Testis (tissue), 3 donors: ENCODE data around the gene OBSCN. TPM values are rescaled to one million over a fixed set of nuclear protein-coding genes. Genes with fewer than 3 reads are reported as not detected.

Experiments
- DNase-seq: peaks from one replicate; pipeline ENCODE4 v3.0.0-alpha.2; 2019
- H3K27ac ChIP-seq, 2 donors: fragments of 200-600 bp; sonication (generic); one replicate each; pipeline ENCODE4 v1.5.1; 2019
- H3K27me3 ChIP-seq: fragments of 200-600 bp; sonication (generic); one replicate; pipeline ENCODE4 v1.5.1; 2019
- H3K36me3 ChIP-seq: fragments of 200-600 bp; sonication (generic); one replicate; pipeline ENCODE4 v1.5.1; 2017; ENCODE audit warnings: low read depth; ENCODE audit errors: missing control alignments
- H3K4me1 ChIP-seq: fragments of 200-600 bp; sonication (generic); one replicate; pipeline ENCODE4 v1.5.1; 2019
- H3K4me3 ChIP-seq, 2 donors: fragments of 200-600 bp; sonication (generic); one replicate each; pipeline ENCODE4 v1.5.1; 2017 to 2019
- H3K9me3 ChIP-seq: fragments of 200-600 bp; sonication (generic); one replicate; pipeline ENCODE4 v1.5.1; 2017
- POLR2A ChIP-seq: fragments of 450-650 bp; IDR thresholded peaks from one replicate; pipeline ENCODE4 v1.6.1; 2017; ENCODE audit warnings: antibody characterized with exemption, mild to moderate bottlenecking, moderate library complexity
- WGBS, 2 donors: methylation state at CpG; one replicate each; pipeline ENCODE4 v1.1.5; 2018; 5-methylcytosine and 5-hydroxymethylcytosine counted together
- intact Hi-C: fragments of 100-400 bp; cut with DNase I; formaldehyde crosslinking; loops from one replicate; pipeline ENCODE4 v1.15.1; 2023; ENCODE audit warnings: low total_unique reads
- polyA plus RNA-seq: library from polyadenylated mRNA; stranded (reverse); fragments of 350-450 nt; fragmentation: Illumina TruSeq; extraction: RNeasy Lipid Tissue Mini Kit (QIAGEN cat#74804); gene quantifications from one replicate; pipeline ENCODE4 v1.2.3, GENCODE V29; 2014; ENCODE audit warnings: low read depth, low replicate concordance; ENCODE audit not compliant: insufficient read depth
- total RNA-seq, 2 donors: library from RNA; depleted of rRNA; stranded (reverse); fragments of >200 nt; gene quantifications; one replicate each; pipeline ENCODE4 v1.2.3, GENCODE V29; 2016
- TF ChIP-seq, protein P1 (sequence below), 3 experiments: fragments of 450-650 bp in 2 of 3; fragments of 200-600 bp in 1 of 3; sonication (generic) in 1 of 3; IDR thresholded peaks; one replicate each; pipeline ENCODE4 v1.5.1; 2016 to 2019; ENCODE audit warnings: antibody characterized with exemption in 3 of 3, mild to moderate bottlenecking in 2 of 3, moderate library complexity in 1 of 3

Gene OBSCN
- total and polyA plus RNA-seq, 3 donors from 2014 or later = 8.3 to 30.0 (median 28.6) TPM

DNA sequence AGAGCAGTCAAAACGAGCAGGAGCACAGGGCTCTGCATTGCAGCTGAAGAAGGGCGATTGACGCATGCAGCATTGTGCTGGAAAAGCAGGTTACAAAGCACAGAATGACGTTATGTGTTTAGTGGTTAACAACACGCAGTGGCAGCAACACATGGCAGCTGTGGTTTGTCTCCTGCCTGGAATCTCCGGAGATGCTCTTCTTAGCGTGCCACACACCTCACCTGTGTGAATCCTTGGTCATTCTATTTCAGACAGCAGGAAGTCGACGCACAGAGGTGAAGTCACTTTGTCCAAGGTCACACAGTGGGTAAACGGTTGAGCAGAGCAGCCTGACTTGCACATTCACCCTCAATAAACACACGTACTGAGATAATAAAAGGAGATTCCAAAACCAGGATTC, 14.7 kb downstream of the OBSCN start:
- WGBS, 2 donors = 82 to 87% methylated on average over 11 of the region's 11 CpGs
- Histone ChIP-seq H3K4me1 (no peaks in the 10 kb centered on the region), H3K27me3 (no peaks in the 10 kb centered on the region), H3K27ac (no peak overlapping the region), H3K9me3 (no peaks in the 10 kb centered on the region), H3K36me3 (no peaks in the 10 kb centered on the region), H3K4me3 (no peak overlapping the region)
- intact Hi-C loops = no loop called here
- no peak for DNase-seq
- TF ChIP-seq POLR2A = no peak
- TF ChIP-seq, protein P1, sequence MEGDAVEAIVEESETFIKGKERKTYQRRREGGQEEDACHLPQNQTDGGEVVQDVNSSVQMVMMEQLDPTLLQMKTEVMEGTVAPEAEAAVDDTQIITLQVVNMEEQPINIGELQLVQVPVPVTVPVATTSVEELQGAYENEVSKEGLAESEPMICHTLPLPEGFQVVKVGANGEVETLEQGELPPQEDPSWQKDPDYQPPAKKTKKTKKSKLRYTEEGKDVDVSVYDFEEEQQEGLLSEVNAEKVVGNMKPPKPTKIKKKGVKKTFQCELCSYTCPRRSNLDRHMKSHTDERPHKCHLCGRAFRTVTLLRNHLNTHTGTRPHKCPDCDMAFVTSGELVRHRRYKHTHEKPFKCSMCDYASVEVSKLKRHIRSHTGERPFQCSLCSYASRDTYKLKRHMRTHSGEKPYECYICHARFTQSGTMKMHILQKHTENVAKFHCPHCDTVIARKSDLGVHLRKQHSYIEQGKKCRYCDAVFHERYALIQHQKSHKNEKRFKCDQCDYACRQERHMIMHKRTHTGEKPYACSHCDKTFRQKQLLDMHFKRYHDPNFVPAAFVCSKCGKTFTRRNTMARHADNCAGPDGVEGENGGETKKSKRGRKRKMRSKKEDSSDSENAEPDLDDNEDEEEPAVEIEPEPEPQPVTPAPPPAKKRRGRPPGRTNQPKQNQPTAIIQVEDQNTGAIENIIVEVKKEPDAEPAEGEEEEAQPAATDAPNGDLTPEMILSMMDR (IDR thresholded peaks at IDR 0.05) = no peak

DNA sequence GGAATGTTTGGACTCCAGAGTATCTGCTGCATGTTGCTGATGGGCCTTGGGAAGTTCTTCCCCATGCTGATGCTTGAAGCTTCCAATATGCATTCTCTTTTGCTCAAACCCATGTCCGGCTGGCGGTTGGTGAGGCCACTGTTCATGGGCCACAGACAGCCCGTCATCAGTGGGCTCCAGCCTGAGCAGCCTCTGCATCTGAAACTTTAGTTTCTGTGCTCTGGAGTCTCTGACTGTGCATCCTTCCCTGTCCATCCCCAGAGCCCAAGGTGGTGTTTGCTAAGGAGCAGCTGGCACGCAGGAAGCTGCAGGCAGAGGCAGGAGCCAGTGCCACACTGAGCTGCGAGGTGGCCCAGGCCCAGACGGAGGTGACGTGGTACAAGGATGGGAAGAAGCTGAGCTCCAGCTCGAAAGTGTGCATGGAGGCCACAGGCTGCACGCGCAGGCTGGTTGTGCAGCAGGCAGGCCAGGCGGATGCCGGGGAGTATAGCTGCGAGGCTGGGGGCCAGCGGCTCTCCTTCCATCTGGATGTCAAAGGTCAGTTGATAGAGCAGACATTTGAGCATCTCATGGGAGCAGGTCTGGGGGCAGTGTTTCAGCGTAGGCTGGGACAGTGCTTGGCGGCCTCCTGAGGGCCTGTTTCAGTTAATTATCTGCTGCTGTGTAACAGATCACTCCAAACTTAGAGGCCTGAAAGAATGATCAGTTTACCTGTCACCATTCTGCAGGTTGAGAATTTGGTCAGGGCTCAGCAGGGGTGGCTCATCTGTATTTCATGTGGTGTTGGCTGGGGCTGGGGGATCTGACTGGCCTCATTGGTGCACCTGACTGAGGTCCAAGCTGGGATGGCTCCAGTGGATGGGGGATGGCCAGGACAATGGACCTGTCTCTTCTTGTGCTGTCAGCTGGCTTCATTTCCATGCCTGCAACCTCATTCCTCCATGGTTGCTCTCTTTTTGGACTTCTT, 16.6 kb downstream of the OBSCN start:
- no peak for DNase-seq
- WGBS, 2 donors = 90 to 99% methylated on average over 14 to 16 of the region's 16 CpGs

DNA sequence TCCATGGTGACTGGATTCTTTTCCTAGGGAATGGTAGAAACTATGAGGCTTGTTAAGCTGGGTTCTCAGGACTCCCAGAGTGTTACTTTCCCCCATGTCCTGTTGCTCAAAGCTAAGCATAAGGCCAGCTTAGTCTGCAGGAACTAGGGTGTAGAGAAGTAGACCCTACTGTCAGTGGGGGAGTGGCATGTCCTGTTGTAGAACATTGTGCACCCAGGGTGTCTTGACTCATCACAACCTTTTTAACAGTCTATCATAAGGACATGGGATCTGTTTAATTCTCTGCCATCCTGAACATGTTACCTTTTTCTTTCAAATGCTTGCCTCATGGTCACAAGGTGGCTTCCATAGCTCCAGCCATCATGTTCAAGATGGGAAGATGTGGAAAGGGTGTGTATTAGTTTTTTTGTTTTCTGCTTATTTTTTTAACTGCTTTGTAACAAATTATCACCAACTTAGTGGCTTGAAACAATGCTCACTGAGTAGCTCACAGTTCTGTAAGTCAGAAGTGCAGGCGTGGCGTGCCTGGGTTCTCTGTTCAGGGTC, 17.4 kb downstream of the OBSCN start:
- WGBS, 2 donors = 0 to 99% methylated on average over 2 of the region's 2 CpGs
- H3K27me3 ChIP-seq = no peaks in the 10 kb centered on the region
- H3K36me3 ChIP-seq = no peaks in the 10 kb centered on the region
- TF ChIP-seq, protein P1 (IDR thresholded peaks at IDR 0.05) = no peak
- TF ChIP-seq POLR2A = no peak
- no peak overlapping the region for H3K27ac ChIP-seq
- H3K4me3 ChIP-seq = no peak overlapping the region
- H3K4me1 ChIP-seq = no peaks in the 10 kb centered on the region
- H3K9me3 ChIP-seq = no peaks in the 10 kb centered on the region
- intact Hi-C loops = no loop called here
- no peak for DNase-seq

More for the DNA sequence above, 16.6 kb downstream of the OBSCN start:
- TF ChIP-seq POLR2A = no peak
- TF ChIP-seq, protein P1 (IDR thresholded peaks at IDR 0.05) = no peak
- Histone ChIP-seq H3K36me3 (no peaks in the 10 kb centered on the region), H3K9me3 (no peaks in the 10 kb centered on the region), H3K4me3 (no peak overlapping the region), H3K27ac (no peak overlapping the region), H3K4me1 (no peaks in the 10 kb centered on the region), H3K27me3 (no peaks in the 10 kb centered on the region)
- intact Hi-C loops = no loop called here

DNA sequence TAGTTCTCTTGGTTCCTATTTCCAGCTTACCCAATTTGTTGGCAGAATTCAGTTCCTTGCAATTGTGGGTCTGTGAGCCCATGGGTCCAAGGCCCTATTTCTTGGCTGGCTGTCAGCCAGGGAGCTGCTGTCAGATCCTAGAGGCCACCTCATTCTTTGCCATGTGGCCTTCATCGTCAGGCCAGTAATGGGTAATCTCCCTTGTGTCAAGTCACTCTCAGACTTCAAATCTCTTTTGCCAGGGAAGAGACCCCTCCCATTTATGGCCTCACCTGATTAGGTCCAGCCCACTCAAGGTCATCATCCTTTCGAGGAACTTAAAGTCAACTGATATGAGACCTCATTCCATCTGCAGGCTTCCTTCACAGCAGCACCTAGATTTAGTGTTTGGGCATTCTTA, 17.9 kb downstream of the OBSCN start:
- no peaks in the 10 kb centered on the region for H3K9me3 ChIP-seq
- H3K27ac ChIP-seq = no peak overlapping the region
- H3K36me3 ChIP-seq = no peaks in the 10 kb centered on the region
- no peak for DNase-seq
- H3K27me3 ChIP-seq = no peaks in the 10 kb centered on the region
- TF ChIP-seq POLR2A = no peak
- TF ChIP-seq, protein P1 (IDR thresholded peaks at IDR 0.05) = no peak
- intact Hi-C loops = no loop called here
- H3K4me1 ChIP-seq = no peaks in the 10 kb centered on the region
- no peak overlapping the region for H3K4me3 ChIP-seq
- WGBS, 2 donors = 44 to 75% methylated on average over 2 of the region's 2 CpGs
